IPS DF 6.9 (cell line): ENCODE results near the gene TMEM132A.
"Not testable (repeated sequence)": the region's sequence is repeated elsewhere in the genome, so short reads cannot be mapped to it uniquely, and the experiment has no call there.

ENCODE experiments used
- DNase-seq: peaks from one replicate; pipeline ENCODE4 v3.0.0-alpha.2; 2013; ENCODE audit warnings: low read depth, low spot score
- H3K27ac ChIP-seq: one replicate; pipeline ENCODE4 v1.5.1; 2013; ENCODE audit warnings: low read length, control low read depth
- H3K27me3 ChIP-seq: 2 replicates; pipeline ENCODE4 v1.6.1; 2013; ENCODE audit warnings: mild to moderate bottlenecking, low read length; ENCODE audit not compliant: control insufficient read depth, insufficient read depth
- H3K36me3 ChIP-seq: 2 replicates; pipeline ENCODE4 v1.6.1; 2013; ENCODE audit warnings: low read length; ENCODE audit not compliant: control insufficient read depth, insufficient read depth
- H3K4me1 ChIP-seq: 2 replicates; pipeline ENCODE4 v1.6.1; 2013; ENCODE audit warnings: low read length; ENCODE audit not compliant: control insufficient read depth, insufficient read depth
- H3K4me3 ChIP-seq: 2 replicates; pipeline ENCODE4 v1.5.1; 2013; ENCODE audit warnings: mild to moderate bottlenecking, low read length
- H3K9me3 ChIP-seq: 2 replicates; pipeline ENCODE4 v1.6.1; 2013; ENCODE audit warnings: low read length, inconsistent platforms; ENCODE audit not compliant: control insufficient read depth, insufficient read depth
- whole genome bisulfite sequencing: extraction: QIAGEN DNeasy Blood & Tissue Kit; methylation state at CpG from one replicate; pipeline ENCODE4 v1.1.7; 2013; ENCODE audit warnings: mixed read lengths, missing lambda C conversion rate; ENCODE audit not compliant: insufficient read length, insufficient coverage; 5-methylcytosine and 5-hydroxymethylcytosine counted together

The TMEM132A gene

DNA sequence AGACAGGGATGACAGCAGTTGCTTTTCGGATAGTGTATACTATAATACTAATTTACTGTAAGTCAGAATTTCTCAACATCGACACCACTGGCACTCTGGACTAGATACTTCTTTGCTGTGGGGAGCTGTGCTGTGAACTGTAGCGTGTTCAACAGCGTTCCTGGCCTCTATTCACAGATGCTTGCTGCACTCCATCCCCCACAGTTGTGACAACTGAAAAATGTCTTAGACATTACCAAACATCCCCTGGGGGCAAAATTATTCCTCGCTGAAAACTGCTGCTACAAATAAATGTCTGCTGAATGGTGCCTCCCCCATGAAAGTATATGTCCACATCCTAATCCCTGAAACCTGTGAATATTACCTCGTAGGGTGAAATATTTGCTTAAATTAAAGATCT, 35.2 kb downstream of the TMEM132A start:
- no CpG with 5 or more reads among the region's 6 CpGs for WGBS
- H3K36me3 ChIP-seq = no peaks in the 10 kb centered on the region
- DNase-seq = no peak
- no peaks in the 10 kb centered on the region for H3K4me1 ChIP-seq
- H3K27ac ChIP-seq = no peak overlapping the region
- H3K9me3 ChIP-seq = no peaks in the 10 kb centered on the region
- H3K4me3 ChIP-seq = no peak overlapping the region
- no peaks in the 10 kb centered on the region for H3K27me3 ChIP-seq

GRCh38 chr11:60960405-60960804, 36.1 kb downstream of the TMEM132A start:
- Histone ChIP-seq H3K9me3 (no peaks in the 10 kb centered on the region), H3K4me1 (no peaks in the 10 kb centered on the region), H3K36me3 (no peaks in the 10 kb centered on the region), H3K27me3 (no peaks in the 10 kb centered on the region), H3K27ac (no peak overlapping the region), H3K4me3 (no peak overlapping the region)
- no CpG with 5 or more reads among the region's 7 CpGs for WGBS
- DNase-seq = no peak

DNA sequence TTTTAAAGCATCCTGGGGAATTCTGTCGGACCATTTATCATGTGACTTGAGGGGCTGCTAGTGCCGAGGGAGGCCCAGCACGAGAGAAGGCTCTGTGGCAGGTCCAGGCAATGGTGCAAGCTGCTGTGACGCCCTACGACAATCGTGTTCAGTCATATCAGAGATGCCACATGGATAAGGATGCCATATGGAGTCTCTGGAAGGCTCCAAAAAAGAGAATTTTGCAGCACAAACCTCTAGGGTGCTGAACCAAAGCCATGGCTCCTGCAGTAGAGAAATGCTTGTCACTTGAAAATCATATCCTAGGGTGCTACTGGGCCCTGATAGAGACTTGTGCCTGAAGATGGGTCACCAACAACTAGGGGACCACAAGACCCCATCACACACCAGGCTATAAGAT, 40.5 kb downstream of the TMEM132A start:
- WGBS = no CpG with 5 or more reads among the region's 6 CpGs
- Histone ChIP-seq H3K36me3 (no peaks in the 10 kb centered on the region), H3K4me3 (no peak overlapping the region), H3K27ac (no peak overlapping the region), H3K4me1 (no peaks in the 10 kb centered on the region), H3K27me3 (no peaks in the 10 kb centered on the region), H3K9me3 (no peaks in the 10 kb centered on the region)
- no peak for DNase-seq

GRCh38 chr11:60966890-60967289, 42.6 kb downstream of the TMEM132A start:
- WGBS = no CpG with 5 or more reads among the region's 4 CpGs
- DNase-seq = no peak
- H3K9me3 ChIP-seq = no peaks in the 10 kb centered on the region
- H3K4me1 ChIP-seq = no peaks in the 10 kb centered on the region
- no peaks in the 10 kb centered on the region for H3K36me3 ChIP-seq
- no peaks in the 10 kb centered on the region for H3K27me3 ChIP-seq
- no peak overlapping the region for H3K4me3 ChIP-seq
- H3K27ac ChIP-seq = no peak overlapping the region

DNA sequence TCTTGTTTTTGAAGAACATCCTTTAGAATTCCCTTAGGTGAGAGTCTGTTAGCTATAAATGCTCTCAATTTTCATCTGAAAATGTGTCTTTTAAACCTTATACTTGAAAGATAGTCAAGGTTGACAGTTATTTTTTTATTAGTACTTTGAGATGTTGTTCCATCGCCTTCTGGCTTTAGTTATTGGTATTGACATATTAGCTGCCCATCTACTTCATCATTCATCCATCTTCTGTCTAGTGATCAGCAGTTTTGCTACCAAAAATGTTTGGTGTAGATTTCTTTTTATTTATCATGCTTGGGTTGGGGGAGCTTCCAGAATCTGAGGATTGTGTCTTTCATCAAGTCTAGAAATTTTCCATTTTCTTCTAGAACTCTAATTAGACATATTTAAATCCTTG, 44.0 kb downstream of the TMEM132A start:
- H3K9me3 ChIP-seq = no peaks in the 10 kb centered on the region
- DNase-seq = no peak
- no peak overlapping the region for H3K27ac ChIP-seq
- no CpG with 5 or more reads among the region's 1 CpG for WGBS
- no peaks in the 10 kb centered on the region for H3K27me3 ChIP-seq
- H3K4me1 ChIP-seq = no peaks in the 10 kb centered on the region
- H3K36me3 ChIP-seq = no peaks in the 10 kb centered on the region
- no peak overlapping the region for H3K4me3 ChIP-seq

DNA sequence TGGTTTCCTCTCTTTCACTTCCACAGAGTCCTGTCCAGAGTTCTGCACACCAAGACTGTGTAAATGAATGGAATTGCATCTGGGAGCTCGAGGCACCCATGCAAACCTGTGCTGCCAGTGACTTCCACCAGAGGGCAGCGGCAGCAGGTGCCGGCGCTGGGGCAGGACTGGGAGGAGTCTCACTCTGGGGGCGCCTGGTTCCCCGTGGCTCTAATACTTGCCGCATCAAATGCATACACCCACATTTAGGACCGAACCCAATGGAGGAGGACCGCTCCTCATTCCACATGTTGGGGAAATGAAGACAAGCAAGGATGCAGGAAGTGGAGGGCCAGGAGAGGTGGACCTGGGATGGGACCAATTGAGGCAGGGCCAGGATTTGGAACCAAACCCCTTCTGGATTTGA, 46.1 kb downstream of the TMEM132A start:
- H3K4me3 ChIP-seq = no peak overlapping the region
- WGBS = no CpG with 5 or more reads among the region's 9 CpGs
- H3K27ac ChIP-seq = no peak overlapping the region
- H3K27me3 ChIP-seq = no peaks in the 10 kb centered on the region
- H3K9me3 ChIP-seq = no peaks in the 10 kb centered on the region
- DNase-seq = no peak
- no peaks in the 10 kb centered on the region for H3K4me1 ChIP-seq
- no peaks in the 10 kb centered on the region for H3K36me3 ChIP-seq

DNA sequence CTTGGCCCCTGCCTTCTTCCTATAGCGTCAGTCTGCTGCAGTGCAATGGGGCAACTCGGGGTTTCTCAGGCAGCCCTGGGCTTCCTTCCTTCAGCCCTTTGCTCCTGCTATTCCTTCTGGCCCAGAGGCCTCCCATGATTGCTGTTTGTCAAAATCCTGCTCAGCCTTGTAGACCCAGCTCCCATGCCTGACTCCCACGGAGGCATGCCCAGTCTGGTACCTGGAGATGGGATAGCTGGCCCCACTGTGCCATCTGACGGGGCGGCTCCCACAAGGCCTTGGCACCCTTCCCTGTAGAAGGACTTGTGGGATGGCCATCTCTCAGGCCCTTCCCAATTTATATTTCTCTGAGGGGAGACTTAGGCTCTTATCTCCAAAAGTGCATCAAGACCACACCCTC, 46.6 kb downstream of the TMEM132A start:
- no peak overlapping the region for H3K4me3 ChIP-seq
- no peaks in the 10 kb centered on the region for H3K4me1 ChIP-seq
- no peak for DNase-seq
- no peak overlapping the region for H3K27ac ChIP-seq
- WGBS = no CpG with 5 or more reads among the region's 5 CpGs
- no peaks in the 10 kb centered on the region for H3K9me3 ChIP-seq
- H3K27me3 ChIP-seq = no peaks in the 10 kb centered on the region
- no peaks in the 10 kb centered on the region for H3K36me3 ChIP-seq

GRCh38 chr11:60971520-60971919, 47.3 kb downstream of the TMEM132A start, which contains the start of gene CD6:
TSS of gene CD6 (plus strand) at chr11:60971680. CDS start at chr11:60971866, 186 bp downstream.
- Histone ChIP-seq H3K4me3 (no peak within 1 kb of the TSS), H3K4me1 (no peaks in the 10 kb centered on the region), H3K36me3 (no peaks in the 10 kb centered on the region), H3K27me3 (no peaks in the 10 kb centered on the region), H3K27ac (no peak within 1 kb of the TSS), H3K9me3 (no peaks in the 10 kb centered on the region)
- WGBS = no CpG with 5 or more reads among the region's 16 CpGs
- DNase-seq = no peak

- WGBS = no CpG with 5 or more reads among the region's 15 CpGs
- Histone ChIP-seq H3K4me3 (no peak overlapping the region), H3K4me1 (no peaks in the 10 kb centered on the region), H3K36me3 (no peaks in the 10 kb centered on the region), H3K27ac (no peak overlapping the region), H3K9me3 (no peaks in the 10 kb centered on the region), H3K27me3 (no peaks in the 10 kb centered on the region)
- no peak for DNase-seq
These were observed 48.1 kb downstream of the TMEM132A start for GRCh38 chr11:60972182-60973030.

DNA sequence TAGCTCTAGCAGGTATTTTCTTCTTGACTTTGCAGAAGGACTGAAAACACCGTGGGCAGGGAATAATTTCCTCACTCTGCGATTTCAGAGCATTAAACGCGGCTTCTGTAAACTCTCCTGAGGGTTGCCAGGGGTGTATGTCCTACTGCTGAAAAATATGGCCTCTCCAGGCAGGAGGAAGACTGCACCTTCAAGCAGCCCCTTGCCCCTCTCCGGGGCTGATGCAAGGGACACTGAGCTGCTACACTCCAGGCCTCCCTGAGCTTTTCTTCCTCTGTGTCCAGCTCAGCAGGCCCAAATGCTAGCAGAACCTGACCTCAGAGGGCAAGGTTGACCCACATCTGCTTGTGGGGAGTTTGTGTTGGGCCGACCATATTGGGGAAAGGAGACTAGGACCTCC, 49.4 kb downstream of the TMEM132A start:
- Histone ChIP-seq H3K36me3 (no peaks in the 10 kb centered on the region), H3K4me1 (no peaks in the 10 kb centered on the region), H3K27me3 (no peaks in the 10 kb centered on the region), H3K27ac (no peak overlapping the region), H3K9me3 (no peaks in the 10 kb centered on the region), H3K4me3 (no peak overlapping the region)
- WGBS = no CpG with 5 or more reads among the region's 6 CpGs
- no peak for DNase-seq

GRCh38 chr11:60974316-60974715, 50.1 kb downstream of the TMEM132A start:
- no CpG with 5 or more reads among the region's 13 CpGs for WGBS
- not testable (repeated sequence) for H3K27ac ChIP-seq, H3K4me1 ChIP-seq, H3K4me3 ChIP-seq, H3K27me3 ChIP-seq, DNase-seq, H3K36me3 ChIP-seq, H3K9me3 ChIP-seq
